Right cardiac atrium (tissue), 5 donors: ENCODE measurements around the gene KATNB1. TPM values are rescaled to one million over a fixed set of nuclear protein-coding genes. Genes with fewer than 3 reads are reported as not detected.
"Not testable (repeated sequence)": the region's sequence is repeated elsewhere in the genome, so short reads cannot be mapped to it uniquely, and the experiment has no call there.

Source experiments
- ATAC-seq, 2 donors: fragments of 200-7000 bp; cut with Tn5 transposase; one replicate each; pipeline versions ENCODE4 v1.8.0 to v1.9.1; 2020; ENCODE audit warnings: moderate library complexity in 2 of 2, mild to moderate bottlenecking in 1 of 2
- DNase-seq, 3 donors: peaks; one replicate each; pipeline ENCODE4 v3.0.0-alpha.2; 2020
- H3K27ac ChIP-seq: one replicate; pipeline ENCODE4 v1.5.1; 2013; ENCODE audit warnings: mild to moderate bottlenecking, low read length, control low read depth, moderate library complexity
- H3K27me3 ChIP-seq: one replicate; pipeline ENCODE4 v1.6.1; 2013; ENCODE audit not compliant: control insufficient read depth, insufficient read depth
- H3K4me1 ChIP-seq: one replicate; pipeline ENCODE4 v1.6.1; 2013; ENCODE audit warnings: low read length; ENCODE audit not compliant: control insufficient read depth, insufficient read depth
- H3K4me3 ChIP-seq: one replicate; pipeline ENCODE4 v1.5.1; 2013; ENCODE audit warnings: low read length, control low read depth
- H3K9me3 ChIP-seq: one replicate; pipeline ENCODE4 v1.6.1; 2013; ENCODE audit warnings: low read length; ENCODE audit not compliant: control insufficient read depth
- WGBS: extraction: QIAGEN DNeasy Blood & Tissue Kit; methylation state at CpG from one replicate; pipeline ENCODE4 v1.1.7; 2013; 5-methylcytosine and 5-hydroxymethylcytosine counted together
- intact Hi-C, 4 donors: fragments of 100-400 bp; cut with DNase I; formaldehyde crosslinking; loops; one replicate each; pipeline versions ENCODE4 v1.11.0 to v1.14.0; 2022 to 2023
- polyA plus RNA-seq: library from polyadenylated mRNA; stranded (reverse); fragments of 200-250 nt; gene quantifications from one replicate; pipeline ENCODE4 v1.2.3, GENCODE V29; 2013
- total RNA-seq, 4 donors: library from RNA; stranded (reverse); fragmentation: NEBNext Ultra II Directional; extraction: Animal tissue kit (Norgen Biotek cat#: 25700); gene quantifications; one replicate each; pipeline ENCODE4 v1.2.1, GENCODE V29; 2021
- donor health status: healthy with polysubstance abuse.
- donor health status: DM: no; HTN: yes; CAD: no.
- donor health status: DM: no; HTN: no; CAD: no.
- donor health status: DM: no; HTN: yes; CAD: no; lungs with severe emphysema.
- donor health status: DM: yes; HTN: yes; CAD: no.

Gene KATNB1
- total and polyA plus RNA-seq, 5 donors: 8.4 to 16.3 (median 12.0) TPM

GRCh38 chr16:57703416-57704010, 32.1 kb upstream of the KATNB1 start:
- H3K4me1 ChIP-seq: no peaks in the 10 kb centered on the region
- H3K4me3 ChIP-seq: no peak overlapping the region
- intact Hi-C loops: no loop called here
- no peak overlapping the region for H3K27ac ChIP-seq
- H3K9me3 ChIP-seq: no peaks in the 10 kb centered on the region
- WGBS: 91% methylated on average over 11 of the region's 11 CpGs
- no peaks in the 10 kb centered on the region for H3K27me3 ChIP-seq
- ATAC-seq: no peak
- no peak for DNase-seq

- H3K9me3 ChIP-seq: no peaks in the 10 kb centered on the region
- intact Hi-C loops: no loop called here
- no peak overlapping the region for H3K27ac ChIP-seq
- H3K4me3 ChIP-seq: no peak overlapping the region
- DNase-seq (no peak), ATAC-seq (no peak)
- no peaks in the 10 kb centered on the region for H3K4me1 ChIP-seq
- H3K27me3 ChIP-seq: no peaks in the 10 kb centered on the region
- 68% methylated on average over 11 of the region's 11 CpGs for WGBS
Observed at GRCh38 chr16:57704011-57704904, 31.3 kb upstream of the KATNB1 start.

- H3K27ac ChIP-seq: no peak overlapping the region
- no peak overlapping the region for H3K4me3 ChIP-seq
- ATAC-seq (no peak), DNase-seq (no peak)
- no peaks in the 10 kb centered on the region for H3K27me3 ChIP-seq
- no peaks in the 10 kb centered on the region for H3K4me1 ChIP-seq
- intact Hi-C loops: no loop called here
- no peaks in the 10 kb centered on the region for H3K9me3 ChIP-seq
- 95% methylated on average over 4 of the region's 4 CpGs for WGBS
Observed at GRCh38 chr16:57704905-57705852, 30.4 kb upstream of the KATNB1 start.

GRCh38 chr16:57706717-57707116, 28.9 kb upstream of the KATNB1 start:
- intact Hi-C loops: no loop called here
- WGBS: 84% methylated on average over 1 of the region's 1 CpG
- no peaks in the 10 kb centered on the region for H3K27me3 ChIP-seq

GRCh38 chr16:57707331-57707730, 28.2 kb upstream of the KATNB1 start:
- no peak overlapping the region for H3K4me3 ChIP-seq
- no peak for ATAC-seq
- H3K9me3 ChIP-seq: no peaks in the 10 kb centered on the region
- 91% methylated on average over 11 of the region's 11 CpGs for WGBS
- H3K27ac ChIP-seq: no peak overlapping the region
- H3K4me1 ChIP-seq: no peaks in the 10 kb centered on the region
- H3K27me3 ChIP-seq: no peaks in the 10 kb centered on the region
- intact Hi-C loops: no loop called here
- DNase-seq: no peak

More at GRCh38 chr16:57706717-57707116, 28.9 kb upstream of the KATNB1 start:
- no peaks in the 10 kb centered on the region for H3K9me3 ChIP-seq
- no peak overlapping the region for H3K27ac ChIP-seq
- H3K4me3 ChIP-seq: no peak overlapping the region
- H3K4me1 ChIP-seq: no peaks in the 10 kb centered on the region
- ATAC-seq (no peak), DNase-seq (no peak)

- H3K9me3 ChIP-seq: no peaks in the 10 kb centered on the region
- no peaks in the 10 kb centered on the region for H3K27me3 ChIP-seq
- no peaks in the 10 kb centered on the region for H3K4me1 ChIP-seq
- H3K27ac ChIP-seq: no peak overlapping the region
- ATAC-seq: no peak
- intact Hi-C loops: no loop called here
- no peak overlapping the region for H3K4me3 ChIP-seq
- WGBS: 90% methylated on average over 3 of the region's 3 CpGs
- no peak for DNase-seq
Observed at GRCh38 chr16:57708168-57708567, 27.4 kb upstream of the KATNB1 start.

GRCh38 chr16:57709663-57710062, 25.9 kb upstream of the KATNB1 start:
- ATAC-seq (no peak), DNase-seq (no peak)
- no peak overlapping the region for H3K4me3 ChIP-seq
- 84% methylated on average over 3 of the region's 3 CpGs for WGBS
- no peaks in the 10 kb centered on the region for H3K9me3 ChIP-seq
- intact Hi-C loops: no loop called here
- no peaks in the 10 kb centered on the region for H3K4me1 ChIP-seq
- no peak overlapping the region for H3K27ac ChIP-seq
- H3K27me3 ChIP-seq: no peaks in the 10 kb centered on the region

- DNase-seq (no peak), ATAC-seq (no peak)
- Histone ChIP-seq H3K4me3 (no peak overlapping the region), H3K9me3 (no peaks in the 10 kb centered on the region), H3K27ac (no peak overlapping the region), H3K27me3 (no peaks in the 10 kb centered on the region), H3K4me1 (no peaks in the 10 kb centered on the region)
- intact Hi-C loops: no loop called here
- 80% methylated on average over 5 of the region's 5 CpGs for WGBS
Observed at GRCh38 chr16:57711346-57711745, 24.2 kb upstream of the KATNB1 start.

GRCh38 chr16:57711993-57712392, 23.6 kb upstream of the KATNB1 start:
- Histone ChIP-seq H3K4me3 (no peak overlapping the region), H3K9me3 (no peaks in the 10 kb centered on the region), H3K4me1 (no peaks in the 10 kb centered on the region), H3K27me3 (no peaks in the 10 kb centered on the region), H3K27ac (no peak overlapping the region)
- intact Hi-C loops: no loop called here
- no peak for DNase-seq
- 92% methylated on average over 3 of the region's 3 CpGs for WGBS
- no peak for ATAC-seq

GRCh38 chr16:57712569-57712968, 23.0 kb upstream of the KATNB1 start:
- intact Hi-C loops, DNase-seq, H3K9me3 ChIP-seq, H3K27me3 ChIP-seq, H3K4me3 ChIP-seq, H3K27ac ChIP-seq, ATAC-seq, H3K4me1 ChIP-seq: not testable (repeated sequence)
- WGBS: 68% methylated on average over 6 of the region's 6 CpGs

GRCh38 chr16:57713596-57713995, 22.0 kb upstream of the KATNB1 start:
- WGBS: 80% methylated on average over 8 of the region's 8 CpGs
- H3K4me1 ChIP-seq: no peaks in the 10 kb centered on the region
- ATAC-seq (no peak), DNase-seq (no peak)
- intact Hi-C loops: no loop called here
- no peak overlapping the region for H3K4me3 ChIP-seq
- no peaks in the 10 kb centered on the region for H3K9me3 ChIP-seq
- no peaks in the 10 kb centered on the region for H3K27me3 ChIP-seq
- H3K27ac ChIP-seq: no peak overlapping the region
